HepG2 (cell line): ENCODE results near the gene AGO4. TPM values are rescaled to one million over a fixed set of nuclear protein-coding genes. Genes with fewer than 3 reads are reported as not detected.
A peak's percentile ranks its signal among the peaks of the same experiment; 100 is the strongest.

Experiments
- ATAD3A ChIP-seq: sonication (generic); formaldehyde crosslinking; IDR thresholded peaks from 2 replicates; pipeline ENCODE4 v1.4.0; 2020; ENCODE audit warnings: missing genetic modification reagents
- CBX2 ChIP-seq, 2 experiments: fragments of 200-600 bp in 1 of 2; sonication (generic); formaldehyde crosslinking in 1 of 2; IDR thresholded peaks; 2 replicates each; pipeline versions ENCODE4 v1.7.0 to v1.8.1; 2018 to 2022; ENCODE audit warnings: low read depth in 2 of 2, low read length in 1 of 2, mild to moderate bottlenecking in 1 of 2, missing genetic modification reagents in 1 of 2
- E2F5 ChIP-seq: sonication (generic); formaldehyde crosslinking; conservative IDR thresholded peaks from 2 replicates; pipeline ENCODE4 v1.4.0; 2020; ENCODE audit warnings: missing genetic modification reagents
- FOSL1 ChIP-seq: sonication (generic); formaldehyde crosslinking; IDR thresholded peaks from 2 replicates; pipeline ENCODE4 v1.9.0; 2021; ENCODE audit warnings: missing genetic modification reagents, borderline replicate concordance
- FOXM1 ChIP-seq: sonication (generic); formaldehyde crosslinking; IDR thresholded peaks from 2 replicates; pipeline ENCODE4 v1.5.0; 2020; ENCODE audit warnings: missing genetic modification reagents
- GRHL1 ChIP-seq: sonication (generic); formaldehyde crosslinking; conservative IDR thresholded peaks from 2 replicates; pipeline ENCODE4 v1.8.0; 2022; ENCODE audit warnings: missing genetic modification reagents
- IKZF4 ChIP-seq: sonication (generic); formaldehyde crosslinking; IDR thresholded peaks from 2 replicates; pipeline ENCODE4 v1.5.1; 2020; ENCODE audit warnings: borderline replicate concordance, mild to moderate bottlenecking, low read depth, missing genetic modification reagents; ENCODE audit errors: not compliant biosample characterization
- KLF9 ChIP-seq: IDR thresholded peaks from 2 replicates; pipeline ENCODE4 v1.6.1; 2016; ENCODE audit warnings: low read depth
- MIER3 ChIP-seq: IDR thresholded peaks from 2 replicates; pipeline ENCODE4 v1.6.1; 2016; ENCODE audit warnings: missing compliant biosample characterization, borderline replicate concordance
- MYNN ChIP-seq: sonication (generic); formaldehyde crosslinking; IDR thresholded peaks from 2 replicates; pipeline ENCODE4 v1.4.0; 2020; ENCODE audit warnings: mild to moderate bottlenecking, low read depth, missing genetic modification reagents
- NBN ChIP-seq: fragments of 450-650 bp; conservative IDR thresholded peaks from 2 replicates; pipeline ENCODE4 v1.6.1; 2017
- NFATC3 ChIP-seq: sonication (generic); formaldehyde crosslinking; IDR thresholded peaks from 2 replicates; pipeline ENCODE4 v1.5.1; 2020; ENCODE audit warnings: mild to moderate bottlenecking, missing genetic modification reagents
- PCBP2 ChIP-seq: fragments of 200-400 bp; formaldehyde crosslinking; optimal IDR thresholded peaks from 2 replicates; pipeline ENCODE3; 2018; ENCODE audit warnings: low read length, low read depth; ENCODE audit not compliant: poor library complexity, severe bottlenecking
- PLSCR1 ChIP-seq: sonication (generic); formaldehyde crosslinking; IDR thresholded peaks from 2 replicates; pipeline ENCODE4 v1.5.0; 2020; ENCODE audit warnings: missing genetic modification reagents, mild to moderate bottlenecking, borderline replicate concordance
- RBAK ChIP-seq: sonication (generic); formaldehyde crosslinking; IDR thresholded peaks from 2 replicates; pipeline ENCODE4 v1.5.1; 2020; ENCODE audit warnings: mild to moderate bottlenecking, missing genetic modification reagents
- SRSF4 ChIP-seq: fragments of 200-400 bp; formaldehyde crosslinking; IDR thresholded peaks from one replicate; pipeline ENCODE4 v1.6.1; 2018; ENCODE audit warnings: mild to moderate bottlenecking, low read depth, low read length, moderate library complexity; ENCODE audit not compliant: poor library complexity, severe bottlenecking
- TFDP2 ChIP-seq: sonication (generic); formaldehyde crosslinking; IDR thresholded peaks from 2 replicates; pipeline ENCODE4 v1.4.0; 2020; ENCODE audit warnings: missing genetic modification reagents
- THRA ChIP-seq: sonication (generic); formaldehyde crosslinking; IDR thresholded peaks from 2 replicates; pipeline ENCODE4 v1.4.0; 2020; ENCODE audit warnings: missing genetic modification reagents, borderline replicate concordance
- WIZ ChIP-seq: sonication (generic); formaldehyde crosslinking; IDR thresholded peaks from 2 replicates; pipeline ENCODE4 v1.5.1; 2020; ENCODE audit warnings: mild to moderate bottlenecking, missing genetic modification reagents
- ZFP41 ChIP-seq: sonication (generic); formaldehyde crosslinking; IDR thresholded peaks from 2 replicates; pipeline ENCODE4 v1.4.0; 2020; ENCODE audit warnings: mild to moderate bottlenecking, missing genetic modification reagents, borderline replicate concordance
- ZNF12 ChIP-seq: sonication (generic); formaldehyde crosslinking; IDR thresholded peaks from 2 replicates; pipeline ENCODE4 v1.5.0; 2020; ENCODE audit warnings: missing genetic modification reagents
- ZNF260 ChIP-seq: sonication (generic); formaldehyde crosslinking; IDR thresholded peaks from 2 replicates; pipeline ENCODE4 v1.4.0; 2020; ENCODE audit warnings: missing genetic modification reagents, low read depth, mild to moderate bottlenecking, borderline replicate concordance
- ZNF703 ChIP-seq: sonication (generic); formaldehyde crosslinking; IDR thresholded peaks from 2 replicates; pipeline ENCODE4 v1.5.1; 2020; ENCODE audit warnings: missing genetic modification reagents, mild to moderate bottlenecking, moderate library complexity, borderline replicate concordance
- ZNF850 ChIP-seq: sonication (generic); formaldehyde crosslinking; conservative IDR thresholded peaks from 2 replicates; pipeline ENCODE4 v1.9.0; 2021; ENCODE audit warnings: mild to moderate bottlenecking, missing genetic modification reagents
- polyA plus RNA-seq, 8 experiments: library from polyadenylated mRNA; depleted of rRNA in 3 of 8; stranded (reverse) in 7 of 8; unstranded in 1 of 8; fragments of >200 nt; fragmentation: Illumina TruSeq in 4 of 8; extraction: Trizol in 4 of 8; gene quantifications; 2 replicates each; pipeline versions ENCODE4 v1.2.1 to v1.2.3, GENCODE V29; 2011 to 2016; ENCODE audit warnings: low read depth in 4 of 8, missing spikeins in 1 of 8, mixed read lengths in 1 of 8; ENCODE audit not compliant: insufficient read depth in 1 of 8
- total RNA-seq, 5 experiments: library from RNA; depleted of rRNA; stranded (reverse); fragments of >200 nt; fragmentation: Illumina TruSeq; extraction: Trizol; gene quantifications; 2 replicates each; pipeline ENCODE4 v1.2.3, GENCODE V29; 2016; ENCODE audit warnings: low read depth in 1 of 5

The AGO4 gene
- total and polyA plus RNA-seq, 2 of the 13 experiments (the other 11 are each of a cell fraction or from before 2014, with no cell fraction given), result 6.0 to 13.8 TPM

- TF ChIP-seq CBX2 (IDR thresholded peaks at IDR 0.05; ENCODE audit: low read depth, low read length) (no peak), CBX2 (CRISPR knock-in tag; IDR thresholded peaks at IDR 0.05; ENCODE audit: low read depth) (no peak), RBAK (CRISPR knock-in tag) (no peak), SRSF4 (no peak), ZFP41 (no peak), IKZF4 (CRISPR knock-in tag) (no peak), MYNN (no peak; the same call in 1 of the 2 replicates), TFDP2 (CRISPR knock-in tag) (peak; percentile 60), ATAD3A (CRISPR knock-in tag) (no peak), ZNF850 (CRISPR knock-in tag) (no peak), E2F5 (CRISPR knock-in tag) (no peak), GRHL1 (CRISPR knock-in tag) (no peak), THRA (CRISPR knock-in tag) (no peak), WIZ (CRISPR knock-in tag) (no peak), MIER3 (CRISPR knock-in tag) (no peak), ZNF703 (CRISPR knock-in tag) (no peak), NFATC3 (CRISPR knock-in tag) (no peak), FOXM1 (CRISPR knock-in tag) (no peak), FOSL1 (no peak), PLSCR1 (0 out of 2 replicates have a peak, but pooled peaks have one; percentile 56), PCBP2 (no peak), KLF9 (CRISPR knock-in tag) (no peak), ZNF12 (CRISPR knock-in tag) (peak; percentile 33; the same call in 1 of the 2 replicates), NBN (no peak), ZNF260 (CRISPR knock-in tag) (no peak)
Observed at GRCh38 chr1:35882945-35883634, 75.3 kb downstream of the AGO4 start, which contains the start of gene AGO1 (continued).
